ENCODE data around the gene VOPP1. TPM values are rescaled to one million over a fixed set of nuclear protein-coding genes. Genes with fewer than 3 reads are reported as not detected.
"Not testable (repeated sequence)": the region's sequence is repeated elsewhere in the genome, so short reads cannot be mapped to it uniquely, and the experiment has no call there.

The VOPP1 gene
- total RNA-seq, 1 donor from 2014 or later = 155 TPM

DNA sequence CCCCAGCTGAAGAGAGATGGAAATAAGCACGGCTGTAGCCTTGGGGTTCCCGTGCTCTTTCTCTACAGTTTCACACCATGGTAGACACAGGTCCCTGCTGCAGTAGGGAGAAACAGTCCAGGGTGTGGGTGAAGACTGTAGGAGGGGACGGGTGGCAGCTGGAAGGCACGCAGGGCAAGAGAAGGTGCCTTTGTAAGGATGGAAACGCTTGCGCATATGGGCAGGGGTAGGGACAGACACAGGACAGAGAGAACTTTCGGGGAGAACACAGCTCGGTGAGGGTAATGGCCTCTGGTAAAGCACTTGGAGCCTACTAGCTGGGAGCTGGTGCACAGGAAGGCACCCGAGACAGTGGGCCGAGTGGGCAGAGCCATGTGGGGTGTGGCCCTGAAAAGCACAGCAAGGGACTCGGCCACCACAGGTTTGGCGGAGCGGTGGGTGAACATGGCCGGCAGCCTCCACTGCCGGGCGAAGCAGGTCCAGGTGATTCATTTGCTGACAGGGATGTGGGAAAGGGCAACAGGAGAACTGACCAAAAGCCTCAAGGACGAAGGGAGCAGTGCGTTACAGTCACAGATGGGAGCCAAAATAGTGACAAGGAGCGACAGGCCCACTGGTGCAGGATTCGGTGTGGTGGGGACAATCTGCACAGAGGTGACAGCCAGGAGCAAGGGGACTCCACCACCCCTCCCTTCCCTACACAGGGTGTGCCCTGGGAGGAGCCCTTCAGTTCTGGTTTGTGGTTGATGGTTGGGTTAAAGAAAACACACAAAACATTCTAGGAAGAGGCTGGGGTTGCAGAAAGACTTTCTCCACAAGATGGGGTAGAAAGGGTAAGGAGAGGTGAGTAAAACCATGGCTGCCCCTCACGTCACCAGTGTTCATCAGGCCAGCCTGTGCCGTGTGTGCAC, 97.1 kb downstream of the VOPP1 start:
- intact Hi-C loops (cut with micrococcal nuclease) = loop anchor here (1.0 to 2.0 kb wide), 3 partner anchors 42 to 118 kb away; no protein-coding TSS in a partner anchor

DNA sequence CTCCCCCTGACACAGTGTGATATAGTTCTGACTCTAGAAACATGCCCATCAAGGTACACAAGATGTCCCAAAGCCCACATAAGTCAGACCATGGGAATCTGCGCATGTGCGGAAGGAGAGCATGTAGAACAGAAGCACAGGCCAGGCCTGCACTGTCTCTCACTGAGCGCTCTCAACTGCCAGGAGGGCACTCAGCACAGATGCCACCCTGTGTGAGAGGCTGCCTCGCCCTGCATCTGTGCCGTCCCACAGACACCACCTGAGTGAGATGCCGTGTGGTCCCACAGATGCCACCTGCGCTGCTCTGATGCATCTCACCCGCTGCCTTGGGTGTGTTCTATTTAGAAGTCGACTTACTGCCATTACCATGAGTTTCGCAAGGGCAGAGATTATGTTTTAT, 98.4 kb downstream of the VOPP1 start:
- intact Hi-C loops (cut with micrococcal nuclease) = loop anchor here (2.0 kb wide), 2 partner anchors 43 to 119 kb away; no protein-coding TSS in a partner anchor

DNA sequence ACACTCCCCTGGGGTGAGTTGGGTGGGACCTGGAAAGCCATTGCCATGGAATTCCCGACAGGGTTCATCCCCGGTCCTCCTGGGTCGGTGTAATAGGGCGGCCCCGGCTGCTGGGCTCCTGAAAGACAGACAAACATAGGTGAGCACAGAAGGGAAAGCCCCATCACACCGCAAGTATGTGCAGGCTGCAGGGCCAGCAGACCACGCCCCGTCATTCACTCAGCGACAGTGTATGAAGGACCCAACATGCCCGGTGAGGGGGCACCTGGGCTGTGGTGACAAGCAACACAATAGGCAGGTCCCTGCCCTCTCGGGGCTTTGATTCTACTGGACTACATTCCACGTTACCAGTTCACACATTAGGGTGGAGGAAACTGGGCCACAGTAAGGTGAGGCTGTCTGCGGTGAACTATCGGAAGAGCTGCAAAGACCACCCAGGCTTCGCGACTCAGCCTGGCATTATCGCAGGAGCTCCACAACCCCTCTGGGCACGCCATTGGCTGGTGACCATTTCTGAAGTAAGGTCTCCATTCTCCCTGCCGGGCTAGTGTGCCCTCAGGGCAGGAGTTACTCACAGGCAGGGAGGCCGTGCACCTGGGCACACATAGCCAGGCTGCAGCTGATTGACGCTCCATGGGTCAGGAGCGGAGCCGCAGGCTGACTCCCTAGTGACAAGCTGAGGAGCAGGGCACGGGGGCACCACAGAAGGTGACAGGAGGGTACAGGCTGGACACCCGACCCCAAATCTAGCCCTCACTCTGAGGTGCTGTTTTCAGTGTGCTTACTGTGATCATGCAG, 99.2 kb downstream of the VOPP1 start:
- intact Hi-C loops (cut with micrococcal nuclease) = no loop called here

DNA sequence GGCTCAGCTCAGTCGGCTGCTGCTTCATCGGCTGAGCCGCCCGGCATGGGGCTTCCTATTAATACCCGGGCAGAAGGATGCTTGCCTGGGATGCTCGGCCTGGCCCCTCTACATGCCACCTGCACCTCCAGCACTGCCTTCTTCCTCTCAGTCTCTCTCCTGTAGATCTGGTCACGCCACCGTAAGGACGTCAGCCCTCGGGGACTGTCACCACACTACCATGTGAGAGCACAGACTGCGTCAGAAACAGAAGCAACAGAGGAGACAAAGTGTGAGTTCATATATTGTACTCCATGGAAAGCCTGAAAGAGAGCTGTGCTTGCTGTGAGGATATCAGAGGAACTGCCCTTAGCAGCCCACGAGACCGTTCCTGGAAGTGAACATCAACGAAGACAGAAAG, 99.9 kb downstream of the VOPP1 start:
- intact Hi-C loops (cut with micrococcal nuclease) = not testable (repeated sequence)

DNA sequence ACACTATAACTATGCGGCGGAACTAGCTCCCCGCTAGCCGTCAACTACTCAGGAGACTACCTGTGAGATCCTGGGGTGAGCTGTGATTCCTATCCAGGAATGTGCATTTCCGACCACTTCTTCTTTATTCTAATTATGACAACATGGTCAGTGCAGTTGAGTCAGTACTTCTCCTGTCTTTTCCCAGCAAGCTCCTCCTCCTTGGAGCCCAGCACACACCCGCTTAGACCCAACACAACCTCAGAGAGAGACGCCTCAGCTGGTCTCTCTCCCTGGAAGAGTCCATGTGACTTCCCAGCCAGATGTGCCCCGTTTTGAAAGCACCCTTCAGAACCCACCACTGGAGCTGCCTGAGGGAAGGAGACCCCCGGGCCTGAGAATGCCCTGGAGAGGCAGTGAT, 100.7 kb downstream of the VOPP1 start:
- intact Hi-C loops (cut with micrococcal nuclease) = not testable (repeated sequence)

DNA sequence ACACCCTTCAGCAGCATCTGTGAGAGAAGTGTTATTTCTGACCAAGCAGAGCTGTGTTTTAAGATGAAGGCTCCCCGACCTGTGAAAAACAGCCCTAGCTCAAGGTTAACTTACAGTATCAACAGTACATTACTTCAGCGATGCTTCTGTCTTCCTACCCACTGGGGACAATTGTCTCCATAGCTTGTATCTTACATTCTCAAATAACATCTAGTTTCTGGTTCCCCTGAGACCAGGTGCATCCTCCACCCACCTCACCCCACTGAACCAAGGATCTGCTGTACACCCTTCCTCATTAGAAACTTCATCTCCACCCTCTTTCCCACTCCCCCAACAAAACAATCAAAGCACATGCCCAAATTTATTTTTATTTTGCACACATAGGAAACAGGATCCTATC, 102.0 kb downstream of the VOPP1 start:
- intact Hi-C loops (cut with micrococcal nuclease) = no loop called here

DNA sequence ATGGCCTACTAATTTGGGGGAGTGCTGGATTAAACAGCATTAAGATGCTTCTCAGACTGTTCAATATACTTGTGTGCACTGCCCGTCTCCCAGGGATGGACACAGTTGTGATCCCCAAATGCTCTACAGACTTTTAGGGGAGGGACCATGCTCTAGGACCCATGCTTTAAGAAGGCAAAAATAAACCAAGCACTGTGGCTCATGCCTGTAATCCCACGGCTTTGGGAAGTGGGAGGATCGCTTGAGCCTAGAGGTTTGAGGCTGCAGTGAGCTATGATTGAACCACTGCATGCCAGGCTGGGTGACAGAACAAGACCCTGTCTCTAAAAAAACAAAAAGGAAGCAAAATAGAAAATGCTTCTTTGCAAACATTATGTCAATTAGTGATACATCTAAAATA, 102.6 kb downstream of the VOPP1 start:
- intact Hi-C loops (cut with micrococcal nuclease) = loop anchor here (1.0 to 2.0 kb wide), 4 partner anchors 36 to 103 kb away; no protein-coding TSS in a partner anchor

DNA sequence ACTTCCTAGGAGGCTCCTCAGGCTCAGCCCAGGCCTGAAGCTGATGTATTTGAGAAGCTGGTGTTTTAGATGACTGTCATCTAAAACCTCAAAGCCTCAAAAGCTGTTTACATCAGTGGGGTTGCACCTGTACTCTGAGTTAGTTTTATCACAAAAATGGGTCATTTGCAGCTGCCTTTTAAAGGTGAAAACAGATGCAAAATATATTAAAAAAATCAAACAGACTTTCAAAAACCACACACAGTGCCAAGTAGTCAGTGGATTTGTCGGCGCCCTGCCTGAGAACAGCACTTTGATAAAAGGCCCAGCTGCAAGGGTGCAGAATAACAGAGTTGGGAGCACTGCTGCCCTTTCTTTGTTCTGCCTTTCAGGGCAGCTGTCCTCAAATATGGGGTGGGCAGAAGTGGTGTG, 103.0 kb downstream of the VOPP1 start:
- intact Hi-C loops (cut with micrococcal nuclease) = loop anchor here (1.0 to 2.0 kb wide), 4 partner anchors 36 to 102 kb away; no protein-coding TSS in a partner anchor

DNA sequence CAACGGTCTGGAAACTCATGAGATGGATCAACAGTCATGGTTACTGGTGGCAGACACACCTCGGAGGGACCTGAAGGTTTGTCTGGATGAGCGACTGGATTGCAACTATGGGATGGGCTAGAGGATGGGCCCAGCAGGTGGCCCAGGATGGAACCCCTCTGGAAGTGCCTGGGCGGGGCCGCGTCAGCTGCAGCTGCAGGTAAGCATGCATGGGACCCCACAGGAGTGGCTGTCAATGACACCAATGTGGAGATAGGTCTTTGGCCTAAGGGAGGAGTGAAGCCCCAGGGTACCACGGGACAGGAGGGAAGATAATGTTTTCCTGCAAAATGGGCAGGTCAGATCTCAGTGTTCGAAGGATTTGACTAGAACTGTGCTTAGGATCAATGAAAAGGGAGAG, 103.8 kb downstream of the VOPP1 start:
- intact Hi-C loops (cut with micrococcal nuclease) = loop anchor here (2.0 kb wide), 1 partner anchor 102 kb away; no protein-coding TSS in a partner anchor

DNA sequence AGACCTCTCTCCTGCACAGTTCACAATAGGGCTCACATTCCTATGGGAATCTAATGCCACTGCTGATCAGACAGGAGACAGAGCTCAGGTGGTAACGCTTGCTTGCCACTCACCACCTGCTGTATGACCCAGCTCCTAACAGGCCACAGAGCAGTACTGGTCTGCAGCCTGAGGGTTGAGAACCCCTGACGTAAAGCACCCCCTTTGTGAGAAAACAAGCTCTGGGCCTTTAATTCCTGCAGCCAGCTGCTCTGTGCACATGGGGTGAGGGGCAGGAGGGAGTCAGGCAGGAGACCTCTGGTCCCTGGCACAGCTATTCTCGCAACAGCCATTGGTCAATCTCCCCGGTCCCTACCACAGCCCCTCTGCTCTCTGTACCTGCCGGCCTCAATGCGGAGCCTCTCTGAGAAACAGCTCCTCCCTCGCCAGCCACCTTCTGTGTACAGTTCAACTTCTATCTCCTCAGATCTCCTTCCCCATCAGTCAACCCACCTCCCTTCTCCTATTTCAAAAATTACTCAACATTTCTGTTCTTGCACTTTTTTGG, 105.2 kb downstream of the VOPP1 start:
- intact Hi-C loops (cut with micrococcal nuclease) = no loop called here

DNA sequence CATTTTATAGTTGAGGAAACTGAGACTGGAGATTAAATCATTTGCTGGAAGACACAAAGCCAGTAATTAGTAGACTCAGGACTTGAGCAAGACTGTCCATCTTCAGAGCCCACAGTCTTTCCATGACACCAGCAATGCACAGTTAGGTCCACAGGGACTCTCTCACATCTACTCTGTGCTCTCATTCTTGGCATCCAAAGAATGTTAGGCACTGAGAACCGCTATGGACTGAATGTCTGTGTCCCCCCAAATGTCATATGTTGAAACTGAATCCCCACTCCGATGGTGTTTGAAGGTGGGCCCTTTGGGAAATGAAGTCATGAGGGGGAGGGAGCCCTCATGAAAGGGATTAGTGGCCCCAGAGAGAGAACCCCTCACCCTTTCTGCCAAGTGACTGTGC, 106.6 kb downstream of the VOPP1 start:
- intact Hi-C loops (cut with micrococcal nuclease) = loop anchor here (1.0 kb wide), 1 partner anchor 12 kb away; no protein-coding TSS in a partner anchor

DNA sequence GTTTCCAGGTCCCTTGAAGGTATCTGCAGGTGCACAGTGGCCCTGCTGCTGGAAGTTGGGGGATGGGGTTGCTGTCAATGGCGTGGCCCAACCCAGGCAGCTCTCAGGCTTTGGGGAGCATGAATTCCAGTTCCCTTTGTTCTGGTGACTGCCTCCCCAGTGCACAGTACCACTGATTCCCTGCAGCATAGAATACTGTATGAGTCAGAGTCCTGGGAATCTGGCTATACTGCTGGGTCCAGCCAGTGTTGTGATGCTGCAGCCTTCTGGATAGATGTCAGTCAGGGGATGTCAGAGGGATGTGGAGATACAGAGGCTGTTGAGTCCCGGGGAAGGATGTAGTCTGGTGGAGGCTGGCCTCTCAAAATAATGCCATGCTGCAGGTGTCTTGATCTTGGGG, 107.9 kb downstream of the VOPP1 start:
- intact Hi-C loops (cut with micrococcal nuclease) = no loop called here

DNA sequence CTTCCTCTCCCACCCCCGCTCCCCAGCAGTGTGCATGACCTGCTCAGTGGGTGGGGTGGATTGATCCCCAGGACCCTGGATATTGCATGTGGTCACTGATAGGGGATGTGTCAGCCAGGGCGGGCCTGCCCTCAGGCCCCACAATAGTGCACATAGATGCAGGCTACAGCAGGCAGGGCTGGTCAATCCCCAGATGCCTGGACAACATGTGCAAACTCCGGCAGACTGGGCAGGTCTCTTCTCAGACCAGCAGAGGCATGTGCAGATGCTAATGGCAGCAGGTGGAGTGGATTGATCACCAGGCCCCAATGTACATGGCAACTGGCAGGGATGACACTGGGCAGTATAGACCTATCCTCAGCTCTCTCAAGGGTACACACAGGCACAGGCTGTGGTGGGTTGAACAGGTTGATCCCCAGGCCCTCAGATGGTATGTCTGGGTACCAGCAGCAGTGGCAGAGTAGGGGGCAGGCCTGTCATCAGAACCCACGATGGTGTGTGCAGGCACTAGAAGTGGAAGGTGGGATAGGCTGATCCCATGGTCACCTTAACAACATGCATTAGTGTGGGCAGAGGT, 108.5 kb downstream of the VOPP1 start:
- intact Hi-C loops (cut with micrococcal nuclease) = no loop called here

DNA sequence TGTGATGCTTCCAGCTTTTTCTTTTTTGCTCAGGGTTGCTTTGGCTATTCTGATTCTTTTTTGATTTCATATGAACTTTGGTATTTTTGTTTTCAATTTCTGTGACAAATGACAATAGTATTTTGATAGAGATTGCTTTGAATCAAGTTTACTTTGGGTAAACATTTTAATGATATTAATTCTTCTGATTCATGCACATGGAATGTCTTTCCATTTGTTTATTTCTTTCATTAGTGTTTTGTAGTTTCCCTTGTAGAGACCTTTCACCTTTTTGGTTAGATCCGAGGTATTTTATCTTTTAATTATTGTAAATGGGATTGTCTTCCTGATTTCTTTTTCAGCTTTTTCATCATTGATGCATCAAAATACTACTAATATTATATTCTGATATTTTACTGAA, 114.0 kb downstream of the VOPP1 start:
- intact Hi-C loops (cut with micrococcal nuclease) = no loop called here

DNA sequence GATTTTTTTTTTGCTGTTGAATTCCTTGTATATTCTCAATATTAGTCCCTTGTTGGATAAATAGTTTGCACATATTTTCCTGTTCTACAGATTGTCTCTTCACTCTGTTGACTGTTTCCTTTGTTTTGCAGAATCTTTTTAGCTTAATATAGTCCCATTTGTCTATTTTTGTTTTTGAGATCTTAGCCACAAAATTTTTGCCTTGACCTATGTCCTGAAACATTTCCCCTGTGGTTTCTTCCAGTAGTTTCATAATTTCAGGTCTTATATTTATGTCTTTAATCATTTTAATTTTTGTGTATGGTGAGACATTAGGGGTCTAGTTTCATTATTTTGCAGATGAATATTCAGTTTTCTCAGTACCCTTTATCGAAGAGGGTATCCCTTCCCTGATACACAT, 114.5 kb downstream of the VOPP1 start:
- intact Hi-C loops (cut with micrococcal nuclease) = no loop called here

DNA sequence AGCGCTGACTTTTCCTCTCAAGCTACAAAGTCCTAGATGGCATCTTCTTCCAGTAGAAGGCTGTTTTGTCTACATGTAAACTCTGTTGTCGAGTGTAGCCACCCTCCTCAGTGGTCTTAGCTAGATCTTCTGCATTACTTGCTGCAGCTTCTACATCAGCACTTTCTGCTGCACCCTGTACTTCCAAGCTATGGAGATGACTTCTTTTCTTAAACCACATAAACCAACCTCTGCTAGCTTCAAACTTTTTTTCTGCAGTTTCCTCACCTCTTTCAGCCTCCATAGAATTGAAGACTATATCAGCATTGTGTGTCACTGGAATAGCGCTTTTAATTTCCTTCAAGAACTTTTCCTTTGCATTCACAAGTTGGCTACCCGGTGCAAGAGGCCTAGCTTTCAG, 119.3 kb downstream of the VOPP1 start:
- intact Hi-C loops (cut with micrococcal nuclease) = no loop called here

DNA sequence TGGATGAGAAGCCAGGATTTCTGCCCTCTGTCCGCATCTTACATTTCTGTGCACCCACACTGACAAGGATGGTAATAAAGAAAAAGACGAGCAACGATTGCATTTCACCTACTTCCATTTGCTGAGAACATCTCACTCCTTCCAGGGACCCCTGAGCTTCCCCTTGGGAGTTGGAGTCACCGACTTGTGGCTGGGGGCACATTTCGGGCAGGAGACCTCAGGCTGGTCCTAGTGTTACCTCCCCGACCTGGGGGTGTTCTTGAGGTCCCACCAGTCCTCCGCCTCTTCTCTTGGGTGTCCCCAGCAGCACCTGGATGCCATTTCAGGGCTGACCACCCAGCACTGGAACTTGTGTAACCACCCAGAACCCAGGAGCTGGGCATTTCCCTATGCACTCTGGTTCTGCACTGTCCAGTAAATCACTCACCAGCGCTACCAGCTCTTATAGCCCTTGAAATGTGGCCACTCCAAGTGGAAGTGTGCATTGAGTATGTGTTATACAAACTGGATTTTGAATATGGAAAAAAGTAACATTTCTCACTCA, 122.2 kb downstream of the VOPP1 start:
- intact Hi-C loops (cut with micrococcal nuclease) = no loop called here

DNA sequence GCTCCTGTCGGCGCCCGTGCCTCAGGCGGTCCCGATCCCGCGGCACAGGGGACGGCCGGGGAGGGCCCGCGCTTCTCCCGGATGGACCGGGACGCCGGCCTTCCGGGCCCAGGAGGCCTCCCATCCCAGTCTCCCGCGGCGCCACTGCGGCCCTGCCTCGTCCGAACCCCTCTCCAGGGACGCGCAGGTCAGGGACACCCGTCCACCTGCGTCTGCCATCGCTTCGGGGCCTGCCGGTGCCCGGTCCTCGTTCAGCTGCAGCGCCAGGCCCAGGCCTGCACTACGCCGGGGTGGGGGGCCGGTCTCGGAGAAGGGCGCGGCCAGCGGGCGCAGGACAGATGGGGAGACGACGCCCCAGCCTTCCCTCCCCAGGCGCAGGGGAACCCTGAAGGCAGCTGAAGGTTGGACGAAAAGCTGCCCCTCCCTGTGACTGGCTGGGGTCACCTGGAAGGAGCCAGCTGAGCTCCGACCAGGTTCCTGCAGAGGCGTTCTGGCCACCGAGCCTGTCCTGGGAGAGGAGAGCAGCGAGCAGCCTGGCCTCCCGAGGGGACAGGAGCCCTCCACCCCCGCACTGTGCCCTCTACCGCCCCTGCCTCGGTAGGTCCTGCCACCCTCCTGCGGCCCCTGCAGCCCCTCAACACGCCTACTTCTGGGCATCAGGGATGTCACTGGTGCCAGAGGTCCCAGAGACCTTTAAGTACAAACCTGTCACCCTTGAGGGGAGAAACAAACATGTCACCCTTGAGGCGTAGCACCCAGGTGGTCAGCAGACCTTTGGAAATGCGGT, 122.9 kb downstream of the VOPP1 start:
- intact Hi-C loops (cut with micrococcal nuclease) = no loop called here

DNA sequence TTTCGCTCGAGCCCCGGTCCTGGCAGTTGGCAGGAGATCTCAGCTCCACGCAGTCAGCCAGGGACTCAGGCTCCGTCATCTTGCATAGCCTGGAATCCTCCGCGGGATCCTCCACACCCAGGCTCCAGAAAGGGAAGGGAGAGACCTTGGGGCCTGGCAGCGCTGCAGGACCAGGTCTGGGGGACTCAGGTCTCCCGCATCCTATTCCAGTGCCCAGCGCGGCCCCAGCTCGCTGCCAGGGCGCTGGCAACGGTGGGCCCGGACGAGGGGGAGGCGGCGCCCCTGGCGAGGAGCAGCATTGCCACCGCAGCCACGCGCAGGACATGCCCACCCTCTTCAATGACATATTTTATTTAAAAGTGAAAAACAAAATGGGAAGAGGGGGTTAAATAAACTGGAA, 123.8 kb downstream of the VOPP1 start:
- intact Hi-C loops (cut with micrococcal nuclease) = no loop called here

DNA sequence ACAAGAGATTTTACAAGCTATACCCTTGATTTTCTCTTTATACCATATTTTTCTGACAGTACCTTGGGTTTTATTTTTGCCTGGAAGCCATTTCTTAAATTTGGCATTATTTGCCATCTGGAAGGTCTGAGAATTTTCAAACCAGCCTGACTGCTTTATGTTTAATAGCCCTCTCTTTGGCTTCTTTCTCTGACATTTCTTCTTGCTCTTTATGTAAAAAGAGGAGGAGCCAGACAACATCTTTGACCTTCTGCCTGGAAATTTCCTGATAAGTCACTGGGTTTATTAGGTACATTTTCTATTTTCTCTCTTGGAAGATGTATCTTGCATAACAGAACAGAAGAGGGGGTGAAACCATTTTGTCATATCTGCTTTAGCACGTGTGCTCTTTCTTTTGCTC, 127.5 kb downstream of the VOPP1 start:
- intact Hi-C loops (cut with micrococcal nuclease) = no loop called here
